ENCODE results near the gene BARHL2.

BARHL2 gene

DNA sequence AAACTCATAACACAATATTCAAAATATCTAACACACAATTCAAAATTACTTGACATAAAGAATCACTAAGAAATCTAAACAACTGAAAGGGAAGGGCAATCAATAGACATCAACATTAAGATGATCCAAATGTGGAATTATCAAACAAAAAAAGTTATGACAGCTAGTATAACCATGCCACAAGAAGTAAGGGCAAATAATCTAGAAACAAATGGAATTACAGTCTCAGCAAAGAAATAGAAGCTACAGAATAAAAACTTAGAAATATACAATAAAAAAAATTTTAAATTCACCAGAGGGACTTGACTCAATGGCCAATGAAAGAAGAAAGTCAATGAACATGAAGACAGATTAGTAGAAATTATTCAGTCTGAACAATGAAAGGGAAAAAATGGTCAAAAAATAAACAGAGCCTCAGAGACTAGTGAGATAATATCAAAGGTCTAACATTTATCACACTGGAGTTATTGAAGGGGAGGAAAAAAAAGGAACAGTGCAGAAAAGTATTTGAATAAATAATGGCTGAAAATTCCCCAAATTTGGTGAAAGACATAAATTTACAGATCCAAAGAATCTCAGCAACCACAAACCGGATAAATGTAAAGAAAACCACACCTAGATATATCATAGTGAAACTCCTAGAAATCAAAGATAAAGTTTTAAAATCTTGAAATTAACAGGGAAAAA is 41.8 kb downstream of the BARHL2 start:
- no peaks in the 10 kb centered on the region for H4K20me1 ChIP-seq (ENCODE audit: insufficient read depth)
- no peak overlapping the region for H3K4me2 ChIP-seq
- no peaks in the 10 kb centered on the region for H3K79me2 ChIP-seq (ENCODE audit: insufficient read depth, low read depth)
- H3K4me3 ChIP-seq (IDR thresholded peaks at IDR 0.05; ENCODE audit: insufficient read depth, low read depth, low read length): no peak overlapping the region
- H3K9ac ChIP-seq: no peak overlapping the region
- no peak overlapping the region for H3K27ac ChIP-seq
- TF ChIP-seq, protein P1, sequence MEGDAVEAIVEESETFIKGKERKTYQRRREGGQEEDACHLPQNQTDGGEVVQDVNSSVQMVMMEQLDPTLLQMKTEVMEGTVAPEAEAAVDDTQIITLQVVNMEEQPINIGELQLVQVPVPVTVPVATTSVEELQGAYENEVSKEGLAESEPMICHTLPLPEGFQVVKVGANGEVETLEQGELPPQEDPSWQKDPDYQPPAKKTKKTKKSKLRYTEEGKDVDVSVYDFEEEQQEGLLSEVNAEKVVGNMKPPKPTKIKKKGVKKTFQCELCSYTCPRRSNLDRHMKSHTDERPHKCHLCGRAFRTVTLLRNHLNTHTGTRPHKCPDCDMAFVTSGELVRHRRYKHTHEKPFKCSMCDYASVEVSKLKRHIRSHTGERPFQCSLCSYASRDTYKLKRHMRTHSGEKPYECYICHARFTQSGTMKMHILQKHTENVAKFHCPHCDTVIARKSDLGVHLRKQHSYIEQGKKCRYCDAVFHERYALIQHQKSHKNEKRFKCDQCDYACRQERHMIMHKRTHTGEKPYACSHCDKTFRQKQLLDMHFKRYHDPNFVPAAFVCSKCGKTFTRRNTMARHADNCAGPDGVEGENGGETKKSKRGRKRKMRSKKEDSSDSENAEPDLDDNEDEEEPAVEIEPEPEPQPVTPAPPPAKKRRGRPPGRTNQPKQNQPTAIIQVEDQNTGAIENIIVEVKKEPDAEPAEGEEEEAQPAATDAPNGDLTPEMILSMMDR (conservative IDR thresholded peaks at IDR 0.05; ENCODE audit: low read depth, low read length): no peak
- no peak overlapping the region for H2AFZ ChIP-seq (ENCODE audit: low read depth)
- no peaks in the 10 kb centered on the region for H3K4me1 ChIP-seq (ENCODE audit: low read depth, poor library complexity, severe bottlenecking)
- no peaks in the 10 kb centered on the region for H3K36me3 ChIP-seq (ENCODE audit: insufficient read depth)
- H3K27me3 ChIP-seq (ENCODE audit: insufficient read depth, low read depth): no peaks in the 10 kb centered on the region

DNA sequence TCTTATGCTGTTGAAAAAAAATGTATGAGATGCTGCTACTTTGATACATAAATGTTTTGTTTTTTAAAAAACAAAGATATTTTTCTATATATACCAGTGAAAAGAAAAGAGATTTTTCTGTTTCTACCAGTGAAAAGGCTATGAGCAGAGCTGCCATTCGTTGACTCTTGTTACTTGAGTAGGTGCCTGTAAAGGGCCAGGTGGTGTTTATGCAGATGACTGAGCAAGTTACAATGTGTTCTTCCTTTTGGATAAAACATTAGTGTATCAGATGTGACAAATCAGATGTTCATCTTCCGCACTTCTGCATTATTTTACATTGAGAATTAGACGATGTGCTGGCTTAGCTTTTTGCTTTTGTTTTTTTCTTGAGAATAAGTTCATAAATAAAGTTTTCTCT is 45.4 kb downstream of the BARHL2 start:
- no peaks in the 10 kb centered on the region for H4K20me1 ChIP-seq (ENCODE audit: insufficient read depth)
- H3K9ac ChIP-seq: no peak overlapping the region
- H3K4me2 ChIP-seq: no peak overlapping the region
- TF ChIP-seq, protein P1 (conservative IDR thresholded peaks at IDR 0.05; ENCODE audit: low read depth, low read length): no peak
- no peak overlapping the region for H3K4me3 ChIP-seq (IDR thresholded peaks at IDR 0.05; ENCODE audit: insufficient read depth, low read depth, low read length)
- no peak overlapping the region for H3K27ac ChIP-seq
- no peaks in the 10 kb centered on the region for H3K79me2 ChIP-seq (ENCODE audit: insufficient read depth, low read depth)
- no peaks in the 10 kb centered on the region for H3K36me3 ChIP-seq (ENCODE audit: insufficient read depth)
- H3K4me1 ChIP-seq (ENCODE audit: low read depth, poor library complexity, severe bottlenecking): no peaks in the 10 kb centered on the region
- H2AFZ ChIP-seq (ENCODE audit: low read depth): no peak overlapping the region
- no peaks in the 10 kb centered on the region for H3K27me3 ChIP-seq (ENCODE audit: insufficient read depth, low read depth)

DNA sequence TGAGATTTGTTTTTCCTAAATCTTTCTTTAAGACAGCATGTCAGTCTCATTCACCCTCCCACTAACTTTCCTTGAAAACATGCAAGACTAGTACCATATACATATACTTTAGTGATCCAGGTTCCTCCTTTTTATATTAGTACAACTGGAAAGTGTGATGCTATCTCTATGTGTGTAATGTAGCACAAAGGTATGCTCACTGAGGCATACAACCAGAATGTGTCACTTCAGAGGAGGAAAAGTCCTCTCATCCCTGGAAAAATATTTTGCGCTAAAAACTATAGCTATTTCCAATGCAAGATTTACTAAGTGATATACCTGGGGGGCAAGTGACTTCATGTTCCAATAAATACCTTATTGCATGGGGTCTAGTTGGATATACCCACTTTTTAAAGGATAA is 45.9 kb downstream of the BARHL2 start:
- Histone ChIP-seq H3K27ac (no peak overlapping the region), H3K9ac (no peak overlapping the region), H3K4me2 (no peak overlapping the region), H3K4me1 (ENCODE audit: low read depth, poor library complexity, severe bottlenecking) (no peaks in the 10 kb centered on the region), H2AFZ (ENCODE audit: low read depth) (no peak overlapping the region), H3K79me2 (ENCODE audit: insufficient read depth, low read depth) (no peaks in the 10 kb centered on the region), H3K4me3 (IDR thresholded peaks at IDR 0.05; ENCODE audit: insufficient read depth, low read depth, low read length) (no peak overlapping the region), H4K20me1 (ENCODE audit: insufficient read depth) (no peaks in the 10 kb centered on the region), H3K36me3 (ENCODE audit: insufficient read depth) (no peaks in the 10 kb centered on the region), H3K27me3 (ENCODE audit: insufficient read depth, low read depth) (no peaks in the 10 kb centered on the region)
- TF ChIP-seq, protein P1 (conservative IDR thresholded peaks at IDR 0.05; ENCODE audit: low read depth, low read length): no peak
